ENCODE results near the gene IL34.
"Not testable (repeated sequence)": the region's sequence is repeated elsewhere in the genome, so short reads cannot be mapped to it uniquely, and the experiment has no call there.

IL34 gene

GRCh38 chr16:70659546-70659945 lies 13.2 kb downstream of the IL34 start:
- DNase-seq, result no peak

- no peak for DNase-seq
Observed at GRCh38 chr16:70659953-70660671, 13.8 kb downstream of the IL34 start.

GRCh38 chr16:70660672-70661350 lies 14.5 kb downstream of the IL34 start:
- no peak for DNase-seq

- no peak for DNase-seq
Observed at GRCh38 chr16:70661534-70661917, 15.2 kb downstream of the IL34 start.

GRCh38 chr16:70661918-70662641 lies 15.7 kb downstream of the IL34 start:
- DNase-seq, result no peak

GRCh38 chr16:70662991-70663523 lies 16.7 kb downstream of the IL34 start:
- no peak for DNase-seq

- no peak for DNase-seq
Observed at GRCh38 chr16:70663524-70664324, 17.4 kb downstream of the IL34 start.

GRCh38 chr16:70664325-70665112 lies 18.2 kb downstream of the IL34 start:
- DNase-seq, result no peak

GRCh38 chr16:70665113-70665694 lies 18.8 kb downstream of the IL34 start:
- no peak for DNase-seq

- DNase-seq, result no peak
Observed at GRCh38 chr16:70665806-70666735, 19.7 kb downstream of the IL34 start.

- DNase-seq, result no peak
Observed at GRCh38 chr16:70670175-70670574, 23.8 kb downstream of the IL34 start.

- DNase-seq, result not testable (repeated sequence)
Observed at GRCh38 chr16:70670938-70671337, 24.6 kb downstream of the IL34 start.

GRCh38 chr16:70674221-70675014 lies 28.1 kb downstream of the IL34 start:
- DNase-seq, result no peak

- no peak for DNase-seq
Observed at GRCh38 chr16:70675851-70676513, 29.6 kb downstream of the IL34 start.

GRCh38 chr16:70676675-70677498 lies 30.5 kb downstream of the IL34 start:
- no peak for DNase-seq

GRCh38 chr16:70677499-70678120 lies 31.3 kb downstream of the IL34 start:
- no peak for DNase-seq

- no peak for DNase-seq
Observed at GRCh38 chr16:70678121-70678897, 31.9 kb downstream of the IL34 start.

Measured in activated CD4-positive, alpha-beta T cell treated with anti-CD3 and anti-CD28 coated beads, Interleukin-2, amount 50 U/mL, for 48 hours (primary cell).